ENCODE data around the gene LBX2.

- no peak for TF ChIP-seq POLR2A (IDR thresholded peaks at IDR 0.05)
- no peak for TF ChIP-seq CTCF (IDR thresholded peaks at IDR 0.05 in 4 of 5, conservative IDR thresholded peaks at IDR 0.05 in 1 of 5)
Observed at GRCh38 chr2:74495440-74495839, 4.0 kb downstream of the LBX2 start.
